Measurements from ENCODE around the gene DDX49. TPM values are rescaled to one million over a fixed set of nuclear protein-coding genes. Genes with fewer than 3 reads are reported as not detected.
A peak's percentile ranks its signal among the peaks of the same experiment; 100 is the strongest.
"Not testable (repeated sequence)": the region's sequence is repeated elsewhere in the genome, so short reads cannot be mapped to it uniquely, and the experiment has no call there.

Gene DDX49
- total RNA-seq, 2 experiments from 2014 or later, result 87.4 to 89.2 TPM

DNA sequence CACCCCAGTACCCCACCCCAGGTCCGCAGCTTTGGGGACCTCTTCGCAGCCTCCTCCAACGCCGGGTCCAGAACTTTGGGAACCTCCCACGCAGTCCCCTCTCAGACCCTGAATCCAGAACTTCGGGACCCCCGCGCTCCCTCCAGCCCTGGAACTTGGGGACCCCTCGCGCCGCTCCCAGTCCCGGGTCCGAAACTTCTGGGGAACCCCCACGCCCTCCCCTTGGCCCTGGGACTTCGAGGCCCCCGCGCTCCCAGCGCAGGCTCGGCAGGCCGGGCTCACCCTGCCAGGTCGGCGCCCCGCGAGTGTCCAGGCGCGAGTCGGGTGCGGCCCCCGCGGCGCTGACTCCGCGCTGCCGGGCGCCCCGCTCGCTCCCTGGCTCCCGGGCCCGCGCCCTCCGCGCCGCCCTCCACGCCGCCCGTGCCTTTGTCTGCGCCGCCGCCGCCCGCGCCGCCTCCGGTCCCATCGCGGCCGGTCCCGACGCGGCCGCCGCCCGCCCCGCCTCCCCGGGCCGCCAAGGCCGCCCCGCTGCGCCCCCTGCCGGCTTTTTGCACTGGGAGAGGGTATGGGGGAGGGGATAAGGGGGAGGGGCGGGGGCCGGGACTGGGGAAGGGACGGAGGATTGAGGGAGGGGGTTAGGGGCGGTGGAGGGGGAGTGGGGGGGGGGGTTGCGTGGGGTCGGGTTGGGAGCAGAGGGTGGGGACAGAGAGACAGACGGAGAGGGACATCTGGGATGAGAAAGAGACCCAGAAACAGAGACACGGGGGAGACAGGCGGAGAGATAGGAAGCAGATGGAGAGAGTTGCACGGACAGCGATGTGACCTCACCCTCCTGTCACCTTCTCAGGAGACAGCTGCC lies 21.5 kb downstream of the DDX49 start, which contains the start of gene HOMER3:
Gene HOMER3, minus strand, starts transcription at position 449 of the 859 bp plus-strand sequence. CDS start 2,235 bp downstream, outside the sequence.
- no peaks in the 10 kb centered on the region for H3K9me3 Mint-ChIP-seq
- peaks cover 5% of the 10 kb centered on the region for H3K4me1 Mint-ChIP-seq
- H3K36me3 Mint-ChIP-seq, result no peaks in the 10 kb centered on the region
- peaks cover 44% of the 10 kb centered on the region for H3K27me3 Mint-ChIP-seq
- H3K4me3 Mint-ChIP-seq, result peak within 1 kb of the TSS; percentile 55
- H3K27ac Mint-ChIP-seq, result no peak within 1 kb of the TSS
- DNase-seq, result peak; percentile 76

- no peak for DNase-seq
- peaks cover 5% of the 10 kb centered on the region for H3K4me1 Mint-ChIP-seq
- no peak overlapping the region for H3K27ac Mint-ChIP-seq
- no peaks in the 10 kb centered on the region for H3K9me3 Mint-ChIP-seq
- H3K36me3 Mint-ChIP-seq, result no peaks in the 10 kb centered on the region
- H3K4me3 Mint-ChIP-seq, result no peak overlapping the region
- peaks cover 49% of the 10 kb centered on the region for H3K27me3 Mint-ChIP-seq
Measured at GRCh38 chr19:18941628-18942354, 22.3 kb downstream of the DDX49 start.

- Mint-ChIP-seq H3K36me3 (no peaks in the 10 kb centered on the region), H3K4me1 (peaks cover 5% of the 10 kb centered on the region), H3K4me3 (no peak overlapping the region), H3K27me3 (peaks cover 43% of the 10 kb centered on the region), H3K27ac (no peak overlapping the region), H3K9me3 (no peaks in the 10 kb centered on the region)
- no peak for DNase-seq
Measured at GRCh38 chr19:18942692-18943091, 23.2 kb downstream of the DDX49 start.

DNA sequence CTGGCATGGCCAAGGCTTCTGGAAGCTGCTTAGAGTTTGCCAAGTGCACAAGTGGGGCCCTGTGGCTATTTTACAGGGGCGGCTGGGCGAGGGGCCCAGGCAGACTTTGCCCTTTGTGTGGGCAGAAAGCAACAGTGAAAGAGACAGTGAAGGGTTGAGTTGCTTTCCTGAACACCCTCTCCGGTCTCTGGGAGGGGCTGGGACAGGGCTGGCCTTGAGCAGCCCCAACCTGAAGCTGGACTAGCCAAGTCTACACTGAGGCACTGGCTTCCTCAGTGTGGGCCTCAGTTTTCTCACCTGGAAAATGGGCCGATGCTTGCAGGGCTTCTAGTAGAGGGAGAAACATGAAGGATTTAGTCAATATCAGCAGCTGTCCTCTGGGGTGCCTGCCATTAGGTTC lies 23.9 kb downstream of the DDX49 start:
- no peaks in the 10 kb centered on the region for H3K36me3 Mint-ChIP-seq
- no peak overlapping the region for H3K4me3 Mint-ChIP-seq
- H3K27me3 Mint-ChIP-seq, result peaks cover 43% of the 10 kb centered on the region
- H3K4me1 Mint-ChIP-seq, result peaks cover 5% of the 10 kb centered on the region
- H3K9me3 Mint-ChIP-seq, result no peaks in the 10 kb centered on the region
- no peak for DNase-seq
- no peak overlapping the region for H3K27ac Mint-ChIP-seq

DNA sequence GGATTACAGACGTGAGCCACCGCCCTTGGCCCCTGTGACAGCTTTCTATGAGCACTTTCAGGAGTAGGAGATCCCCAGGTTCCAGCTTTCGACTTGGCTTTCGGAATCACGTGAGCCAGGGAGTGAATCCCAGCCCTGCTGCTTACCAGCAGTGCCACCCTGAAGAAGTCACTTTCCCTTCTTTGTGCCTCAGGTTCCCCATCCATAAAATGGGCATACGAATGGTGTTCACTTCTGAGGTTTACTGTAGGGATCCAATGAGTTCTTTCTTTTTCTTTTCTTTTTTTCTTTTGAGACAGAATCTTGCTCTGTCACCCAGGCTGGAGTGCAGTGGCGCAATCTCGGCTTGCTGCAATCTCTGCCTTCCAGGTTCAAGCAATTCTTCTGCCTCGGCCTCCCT lies 25.8 kb downstream of the DDX49 start:
- DNase-seq, result no peak
- peaks cover 28% of the 10 kb centered on the region for H3K27me3 Mint-ChIP-seq
- no peak overlapping the region for H3K4me3 Mint-ChIP-seq
- no peak overlapping the region for H3K27ac Mint-ChIP-seq
- H3K4me1 Mint-ChIP-seq, result peaks cover 2% of the 10 kb centered on the region
- H3K36me3 Mint-ChIP-seq, result no peaks in the 10 kb centered on the region
- H3K9me3 Mint-ChIP-seq, result no peaks in the 10 kb centered on the region

DNA sequence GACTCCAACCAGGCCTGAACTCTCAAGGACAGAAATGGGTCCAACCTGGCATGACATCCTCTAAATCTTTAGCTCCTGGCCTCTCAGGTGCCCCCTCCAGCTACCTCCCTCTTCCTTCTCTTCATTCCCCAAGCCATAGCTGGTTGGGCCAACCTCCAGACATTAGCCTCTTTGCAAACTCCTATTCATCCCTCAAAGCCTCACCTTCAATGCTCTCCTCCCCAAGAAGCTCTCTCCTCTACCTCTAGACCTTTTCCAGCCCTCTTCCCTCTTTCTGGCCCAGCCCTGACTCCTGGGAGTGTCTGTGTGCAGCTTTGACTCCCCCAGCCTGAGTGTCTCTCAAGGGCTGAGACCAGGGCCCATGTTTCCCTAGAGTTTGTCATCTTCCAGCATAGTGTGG lies 26.8 kb downstream of the DDX49 start:
- Mint-ChIP-seq H3K36me3 (no peaks in the 10 kb centered on the region), H3K4me1 (no peaks in the 10 kb centered on the region), H3K27me3 (peaks cover 22% of the 10 kb centered on the region), H3K27ac (no peak overlapping the region), H3K4me3 (no peak overlapping the region), H3K9me3 (no peaks in the 10 kb centered on the region)
- DNase-seq, result no peak

GRCh38 chr19:18946918-18947317 lies 27.4 kb downstream of the DDX49 start:
- no peaks in the 10 kb centered on the region for H3K4me1 Mint-ChIP-seq
- peaks cover 16% of the 10 kb centered on the region for H3K27me3 Mint-ChIP-seq
- H3K27ac Mint-ChIP-seq, result no peak overlapping the region
- no peak overlapping the region for H3K4me3 Mint-ChIP-seq
- no peaks in the 10 kb centered on the region for H3K36me3 Mint-ChIP-seq
- no peak for DNase-seq
- no peaks in the 10 kb centered on the region for H3K9me3 Mint-ChIP-seq

GRCh38 chr19:18948075-18948975 lies 28.8 kb downstream of the DDX49 start:
- DNase-seq, result no peak
- H3K36me3 Mint-ChIP-seq, result no peaks in the 10 kb centered on the region
- peaks cover 5% of the 10 kb centered on the region for H3K27me3 Mint-ChIP-seq
- H3K4me1 Mint-ChIP-seq, result no peaks in the 10 kb centered on the region
- no peak overlapping the region for H3K27ac Mint-ChIP-seq
- H3K9me3 Mint-ChIP-seq, result no peaks in the 10 kb centered on the region
- H3K4me3 Mint-ChIP-seq, result no peak overlapping the region

DNA sequence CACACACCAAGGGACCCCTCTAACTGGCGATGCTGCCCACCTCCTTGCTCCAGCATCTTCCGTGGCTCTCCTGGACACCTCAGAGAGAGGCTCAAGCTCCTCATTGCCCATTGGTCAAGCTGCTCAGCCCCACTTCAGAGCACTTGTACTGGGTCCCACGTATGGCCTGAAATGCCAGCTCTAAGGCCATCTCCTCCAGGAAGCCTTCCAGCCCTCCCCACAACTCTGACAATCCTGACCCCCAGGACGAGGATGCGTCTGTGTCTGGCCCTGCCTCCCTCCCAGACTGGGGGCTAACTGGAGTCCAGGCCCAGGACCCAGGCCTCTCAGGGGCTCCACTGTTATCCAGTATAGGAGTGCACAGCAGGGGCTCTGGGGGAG lies 29.5 kb downstream of the DDX49 start:
- Mint-ChIP-seq H3K4me1 (no peaks in the 10 kb centered on the region), H3K9me3 (no peaks in the 10 kb centered on the region), H3K27ac (no peak overlapping the region), H3K36me3 (no peaks in the 10 kb centered on the region), H3K27me3 (peaks cover 5% of the 10 kb centered on the region), H3K4me3 (no peak overlapping the region)
- no peak for DNase-seq

- no peak for DNase-seq
- H3K27ac Mint-ChIP-seq, result no peak overlapping the region
- H3K36me3 Mint-ChIP-seq, result no peaks in the 10 kb centered on the region
- H3K4me1 Mint-ChIP-seq, result no peaks in the 10 kb centered on the region
- no peaks in the 10 kb centered on the region for H3K9me3 Mint-ChIP-seq
- H3K27me3 Mint-ChIP-seq, result peaks cover 5% of the 10 kb centered on the region
- H3K4me3 Mint-ChIP-seq, result no peak overlapping the region
Measured at GRCh38 chr19:18949858-18950257, 30.3 kb downstream of the DDX49 start.

- Mint-ChIP-seq H3K27ac (no peak overlapping the region), H3K4me1 (no peaks in the 10 kb centered on the region), H3K36me3 (no peaks in the 10 kb centered on the region), H3K27me3 (no peaks in the 10 kb centered on the region), H3K4me3 (no peak overlapping the region), H3K9me3 (no peaks in the 10 kb centered on the region)
- no peak for DNase-seq
Measured at GRCh38 chr19:18951721-18952281, 32.3 kb downstream of the DDX49 start.

GRCh38 chr19:18952364-18953003 lies 33.0 kb downstream of the DDX49 start:
- not testable (repeated sequence) for H3K4me3 Mint-ChIP-seq, H3K27me3 Mint-ChIP-seq

DNA sequence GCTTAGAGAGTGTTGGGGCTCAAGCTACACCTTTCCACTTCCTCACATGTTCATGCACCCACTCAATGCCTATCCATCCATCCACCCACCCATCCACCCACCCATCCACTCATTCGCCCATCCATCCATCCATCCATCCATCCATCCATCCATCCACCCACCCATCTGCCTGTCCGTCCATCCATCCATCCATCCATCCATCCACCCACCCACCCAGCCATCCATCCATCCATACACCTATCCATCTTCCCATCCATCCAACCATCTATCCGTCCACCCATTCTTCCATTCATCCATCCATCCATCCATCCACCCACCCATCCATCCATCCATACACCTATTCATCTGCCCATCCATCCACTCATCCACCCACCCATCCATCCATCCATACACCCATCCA lies 34.6 kb downstream of the DDX49 start:
- H3K4me1 Mint-ChIP-seq, result no peaks in the 10 kb centered on the region
- H3K36me3 Mint-ChIP-seq, result no peaks in the 10 kb centered on the region
- no peaks in the 10 kb centered on the region for H3K9me3 Mint-ChIP-seq
- H3K27me3 Mint-ChIP-seq, result no peaks in the 10 kb centered on the region
- no peak overlapping the region for H3K4me3 Mint-ChIP-seq
- DNase-seq, result no peak
- H3K27ac Mint-ChIP-seq, result no peak overlapping the region

More at GRCh38 chr19:18952364-18953003, 33.0 kb downstream of the DDX49 start:
- not testable (repeated sequence) for DNase-seq, H3K36me3 Mint-ChIP-seq, H3K4me1 Mint-ChIP-seq, H3K27ac Mint-ChIP-seq, H3K9me3 Mint-ChIP-seq

DNA sequence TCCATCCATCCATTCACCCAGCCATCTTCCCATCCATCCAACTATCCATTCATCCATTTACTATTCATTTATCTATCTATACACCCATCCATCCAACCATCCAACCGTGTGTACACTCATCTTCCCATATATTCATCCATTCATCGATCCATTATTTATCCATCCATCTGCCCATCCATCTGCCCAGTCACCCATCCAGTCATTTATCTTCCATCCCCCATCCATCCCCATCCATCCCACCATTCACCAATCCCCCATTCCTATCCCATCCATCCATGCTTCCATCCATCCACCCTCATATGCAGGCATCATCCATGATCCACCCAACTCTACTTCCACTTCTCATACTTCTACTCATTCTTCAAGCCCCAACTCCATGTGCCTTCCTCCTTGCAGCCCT lies 35.5 kb downstream of the DDX49 start:
- H3K27me3 Mint-ChIP-seq, result no peaks in the 10 kb centered on the region
- no peaks in the 10 kb centered on the region for H3K36me3 Mint-ChIP-seq
- H3K4me1 Mint-ChIP-seq, result no peaks in the 10 kb centered on the region
- H3K27ac Mint-ChIP-seq, result no peak overlapping the region
- no peak overlapping the region for H3K4me3 Mint-ChIP-seq
- no peaks in the 10 kb centered on the region for H3K9me3 Mint-ChIP-seq
- DNase-seq, result no peak
